Duodenal mucosa (tissue), 2 donors: ENCODE results near the gene ATP5F1B.
"Not testable (repeated sequence)": the region's sequence is repeated elsewhere in the genome, so short reads cannot be mapped to it uniquely, and the experiment has no call there.

Source experiments
- H3K27ac ChIP-seq: one replicate; pipeline ENCODE4 v1.7.0; 2013; ENCODE audit warnings: low read depth, low read length
- H3K27me3 ChIP-seq, 2 donors: one replicate each; pipeline ENCODE4 v1.7.0; 2013; ENCODE audit warnings: low read length in 2 of 2, control low read depth in 1 of 2; ENCODE audit not compliant: insufficient read depth in 2 of 2, control insufficient read depth in 1 of 2
- H3K36me3 ChIP-seq, 2 donors: one replicate each; pipeline ENCODE4 v1.7.0; 2013; ENCODE audit warnings: low read length in 2 of 2, control low read depth in 1 of 2; ENCODE audit not compliant: insufficient read depth in 2 of 2, control insufficient read depth in 1 of 2
- H3K4me1 ChIP-seq, 2 donors: one replicate each; pipeline ENCODE4 v1.7.0; 2013; ENCODE audit warnings: low read length in 2 of 2, control low read depth in 1 of 2; ENCODE audit not compliant: insufficient read depth in 2 of 2, control insufficient read depth in 1 of 2
- H3K4me3 ChIP-seq, 2 donors: one replicate each; pipeline ENCODE4 v1.7.0; 2013; ENCODE audit warnings: low read length in 2 of 2, low read depth in 1 of 2
- H3K9ac ChIP-seq, 2 donors: one replicate each; pipeline ENCODE4 v1.7.0; 2013; ENCODE audit warnings: low read length in 2 of 2, low read depth in 1 of 2
- H3K9me3 ChIP-seq, 2 donors: one replicate each; pipeline ENCODE4 v1.7.0; 2013; ENCODE audit warnings: low read length in 2 of 2, control low read depth in 1 of 2; ENCODE audit not compliant: control insufficient read depth in 1 of 2

Gene ATP5F1B

GRCh38 chr12:56677680-56678079, 31.9 kb upstream of the ATP5F1B start:
- Histone ChIP-seq H3K36me3 (peaks cover 0 to 23% of the 10 kb centered on the region in 2 donors), H3K4me3 (no peak overlapping the region), H3K27me3 (no peaks in the 10 kb centered on the region), H3K27ac (no peak overlapping the region), H3K4me1 (peaks cover 16 to 24% of the 10 kb centered on the region in 2 donors), H3K9ac (no peak overlapping the region), H3K9me3 (no peaks in the 10 kb centered on the region)

GRCh38 chr12:56676851-56677580, 31.2 kb upstream of the ATP5F1B start:
- Histone ChIP-seq H3K4me3 (no peak overlapping the region), H3K9ac (no peak overlapping the region), H3K36me3 (peaks cover 0 to 29% of the 10 kb centered on the region in 2 donors), H3K27me3 (no peaks in the 10 kb centered on the region), H3K4me1 (peaks cover 18 to 22% of the 10 kb centered on the region in 2 donors), H3K9me3 (no peaks in the 10 kb centered on the region), H3K27ac (no peak overlapping the region)

DNA sequence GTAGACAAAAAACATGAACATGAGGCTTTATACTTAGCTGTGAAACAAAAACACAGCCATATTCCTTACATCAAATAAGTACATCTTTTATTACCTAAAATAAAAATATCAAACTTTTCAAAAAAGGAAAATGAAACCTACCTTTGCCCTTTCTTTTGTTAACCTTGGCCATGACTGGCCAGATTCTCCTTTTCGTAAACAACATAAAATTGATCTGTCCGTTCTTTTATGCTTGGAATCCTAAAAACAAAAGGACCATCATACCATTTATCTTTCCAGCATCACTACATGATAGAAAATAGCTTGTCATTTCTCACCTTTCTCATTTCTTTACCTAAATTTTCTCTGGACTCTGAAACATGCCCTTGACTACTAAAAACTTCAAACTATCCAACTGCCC, 25.8 kb upstream of the ATP5F1B start:
- Histone ChIP-seq H3K27ac (no peak overlapping the region), H3K4me1 (peaks cover 12 to 22% of the 10 kb centered on the region in 2 donors), H3K27me3 (no peaks in the 10 kb centered on the region), H3K4me3 (no peak overlapping the region), H3K9me3 (no peaks in the 10 kb centered on the region), H3K9ac (no peak overlapping the region), H3K36me3 (peaks cover 16 to 53% of the 10 kb centered on the region in 2 donors)

DNA sequence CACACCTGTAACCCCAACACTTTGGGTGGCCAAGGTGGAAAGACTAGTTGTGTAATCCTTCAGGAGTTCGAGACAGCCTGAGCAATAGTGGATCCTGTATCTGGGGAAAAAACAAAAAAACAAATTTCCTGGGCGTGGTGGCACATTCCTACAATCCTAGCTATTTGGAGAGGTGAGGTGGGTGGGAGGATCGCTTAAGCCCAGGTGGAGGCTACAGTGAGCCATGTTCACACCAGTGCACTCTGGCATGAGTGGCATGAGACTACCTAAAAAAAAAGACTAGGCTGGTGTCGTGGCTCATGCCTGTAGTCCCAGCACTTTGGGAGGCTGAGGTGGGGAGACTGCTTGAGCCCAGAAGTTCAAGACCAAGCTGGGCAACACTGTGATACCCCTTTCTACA, 25.1 kb upstream of the ATP5F1B start:
- Histone ChIP-seq H3K27me3 (no peaks in the 10 kb centered on the region), H3K4me1 (peaks cover 12 to 22% of the 10 kb centered on the region in 2 donors), H3K27ac (no peak overlapping the region), H3K9me3 (no peaks in the 10 kb centered on the region), H3K9ac (no peak overlapping the region), H3K4me3 (no peak overlapping the region), H3K36me3 (peaks cover 20 to 57% of the 10 kb centered on the region in 2 donors)

DNA sequence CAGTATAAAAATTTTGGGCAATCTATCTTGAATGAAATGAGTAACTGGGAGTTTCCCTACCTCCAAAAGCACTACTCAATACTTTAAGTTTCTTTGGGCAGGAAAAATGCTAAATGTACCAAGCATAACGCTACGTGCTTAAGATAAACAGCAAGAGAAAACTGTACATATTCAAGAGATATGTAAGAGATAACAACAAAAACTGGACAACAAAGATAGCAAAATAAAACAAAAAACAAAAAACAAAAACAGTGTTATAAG, 22.3 kb upstream of the ATP5F1B start:
- Histone ChIP-seq H3K9me3 (no peaks in the 10 kb centered on the region), H3K36me3 (peaks cover 28 to 77% of the 10 kb centered on the region in 2 donors), H3K4me1 (peaks cover 10 to 20% of the 10 kb centered on the region in 2 donors), H3K27me3 (no peaks in the 10 kb centered on the region), H3K9ac (no peak overlapping the region), H3K27ac (no peak overlapping the region), H3K4me3 (no peak overlapping the region)

DNA sequence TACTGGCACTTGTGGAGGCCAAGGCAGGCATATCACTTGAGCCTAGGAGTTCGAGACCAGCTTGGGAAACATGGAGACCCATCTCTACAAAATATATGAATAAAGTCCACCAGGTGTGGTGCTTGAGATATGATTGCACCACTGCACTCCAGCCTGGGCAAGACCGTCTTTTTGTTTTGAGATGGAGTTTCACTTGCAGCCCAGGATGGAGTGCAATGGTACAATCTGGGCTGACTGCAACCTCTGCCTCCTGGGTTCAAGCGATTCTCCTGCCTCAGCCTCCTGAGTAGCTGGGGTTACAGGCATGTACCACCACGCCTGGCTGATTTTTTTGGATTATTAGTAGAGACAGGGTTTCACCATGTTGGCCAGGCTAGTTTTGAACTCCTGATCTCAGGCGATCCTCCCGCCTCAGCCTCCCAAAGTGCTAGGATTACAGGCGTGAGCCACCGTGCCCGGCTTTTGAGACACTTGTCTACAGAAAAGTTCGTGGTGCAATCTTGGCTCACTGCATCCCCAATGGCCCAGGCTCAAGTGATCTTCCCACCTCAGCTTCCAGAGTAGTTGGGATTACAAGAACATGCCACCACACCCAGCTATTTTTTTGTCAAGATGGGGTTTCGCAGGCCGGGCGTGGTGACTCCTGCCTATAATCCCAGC, 16.3 kb upstream of the ATP5F1B start:
- Histone ChIP-seq H3K9ac (no peak overlapping the region), H3K27me3 (no peaks in the 10 kb centered on the region), H3K36me3 (peaks cover 13 to 42% of the 10 kb centered on the region in 2 donors), H3K4me3 (no peak overlapping the region), H3K27ac (no peak overlapping the region), H3K9me3 (no peaks in the 10 kb centered on the region), H3K4me1 (no peaks in the 10 kb centered on the region)

GRCh38 chr12:56661560-56661959, 15.8 kb upstream of the ATP5F1B start:
- Histone ChIP-seq H3K4me3 (no peak overlapping the region), H3K36me3 (peaks cover 12 to 37% of the 10 kb centered on the region in 2 donors)

DNA sequence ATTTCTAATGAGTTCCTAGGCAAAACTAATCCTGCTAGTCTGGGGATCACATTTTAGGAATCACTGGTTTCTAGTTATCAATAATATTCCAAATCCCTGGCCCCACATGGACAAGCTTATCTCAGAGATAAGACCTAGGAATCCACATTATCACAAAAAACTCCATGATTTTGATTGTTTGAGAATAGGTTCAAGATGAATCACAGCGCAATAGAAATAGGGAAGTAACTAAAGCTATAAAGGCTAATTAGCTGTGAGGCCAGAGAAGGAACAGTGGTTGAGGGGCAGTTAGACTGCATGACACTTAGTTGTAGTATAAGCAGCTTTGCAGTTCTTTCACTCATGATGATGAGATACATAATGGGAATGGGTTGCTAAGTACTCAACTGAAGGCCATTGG, 13.1 kb upstream of the ATP5F1B start:
- Histone ChIP-seq H3K27ac (no peak overlapping the region), H3K36me3 (peaks cover 0 to 15% of the 10 kb centered on the region in 2 donors), H3K9me3 (peaks cover 0 to 3% of the 10 kb centered on the region in 2 donors), H3K4me3 (no peak overlapping the region), H3K9ac (no peak overlapping the region), H3K4me1 (no peaks in the 10 kb centered on the region), H3K27me3 (no peaks in the 10 kb centered on the region)

More at GRCh38 chr12:56661560-56661959, 15.8 kb upstream of the ATP5F1B start:
- H3K4me1 ChIP-seq: no peaks in the 10 kb centered on the region
- no peak overlapping the region for H3K27ac ChIP-seq
- no peak overlapping the region for H3K9ac ChIP-seq
- no peaks in the 10 kb centered on the region for H3K27me3 ChIP-seq
- H3K9me3 ChIP-seq: no peaks in the 10 kb centered on the region

DNA sequence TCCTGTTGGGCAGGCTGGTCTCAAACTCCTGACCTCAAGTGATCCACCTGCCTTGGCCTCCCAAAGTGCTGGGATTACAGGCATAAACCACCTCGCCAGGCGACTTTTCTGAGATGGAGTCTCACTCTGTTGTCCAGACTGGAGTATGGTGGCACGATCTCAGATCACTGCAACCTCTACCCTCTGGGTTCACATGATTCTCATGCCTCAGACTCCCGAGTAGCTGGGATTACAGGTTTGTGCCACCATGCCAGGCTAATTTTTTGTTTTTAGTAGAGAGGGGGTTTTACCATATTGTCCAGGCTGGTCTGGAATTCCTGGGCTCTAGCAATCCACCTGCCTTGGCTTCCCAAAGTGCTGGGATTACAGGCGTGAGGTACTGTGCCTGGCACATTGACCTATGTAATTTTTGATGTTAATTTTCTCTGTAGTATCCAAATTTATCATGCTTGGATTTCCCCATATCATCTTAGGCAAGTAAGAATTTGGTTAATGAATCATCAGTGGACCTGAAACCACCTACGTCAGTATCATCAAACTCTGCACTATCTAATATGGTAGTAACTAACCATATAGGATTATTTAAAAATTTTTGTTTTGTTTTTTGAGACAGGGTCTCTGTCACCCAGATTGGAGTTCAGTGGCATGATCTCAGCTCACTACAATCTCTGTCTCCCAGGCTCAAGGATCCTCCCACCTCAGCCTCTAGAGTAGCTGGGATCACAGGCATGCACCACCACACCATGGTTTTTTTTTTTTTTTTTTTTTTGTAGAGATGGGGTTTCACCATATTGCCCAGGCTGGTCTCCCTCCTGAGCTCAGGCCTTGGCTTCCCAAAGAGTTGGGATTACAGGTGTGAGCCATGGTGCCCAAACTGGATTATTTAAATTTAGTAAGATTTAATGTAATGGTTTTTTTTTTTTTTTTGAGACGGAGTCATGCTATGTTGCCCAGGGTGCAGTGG, 11.9 kb upstream of the ATP5F1B start:
- H3K36me3 ChIP-seq: peaks cover 0 to 5% of the 10 kb centered on the region in 2 donors
- no peaks in the 10 kb centered on the region for H3K27me3 ChIP-seq
- peaks cover 0 to 6% of the 10 kb centered on the region in 2 donors for H3K9me3 ChIP-seq
- H3K27ac ChIP-seq: no peak overlapping the region
- H3K4me1 ChIP-seq: no peaks in the 10 kb centered on the region
- no peak overlapping the region for H3K4me3 ChIP-seq
- no peak overlapping the region for H3K9ac ChIP-seq

DNA sequence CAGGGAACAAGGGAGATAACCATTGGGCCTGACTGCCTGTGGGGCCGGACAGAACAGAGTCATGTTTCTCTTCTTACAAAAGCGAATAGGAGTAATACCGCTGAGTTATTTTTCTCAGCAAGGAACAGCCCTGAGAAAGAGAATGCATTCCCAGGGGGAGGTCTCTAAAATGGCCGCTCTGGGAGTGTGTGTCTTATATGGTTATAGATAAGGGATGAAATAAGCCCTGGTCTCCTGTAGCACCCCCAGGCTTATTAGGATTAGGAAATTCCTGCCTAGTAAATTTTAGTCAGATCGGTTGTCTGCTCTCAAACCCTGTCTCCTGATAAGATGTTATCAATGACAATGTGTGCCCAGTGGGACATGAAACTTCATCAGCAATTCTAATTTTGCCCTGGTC, 8.0 kb upstream of the ATP5F1B start:
- not testable (repeated sequence) for H3K36me3 ChIP-seq, H3K9me3 ChIP-seq, H3K27ac ChIP-seq, H3K27me3 ChIP-seq, H3K4me3 ChIP-seq, H3K9ac ChIP-seq, H3K4me1 ChIP-seq
